A673 (cell line): ENCODE measurements around the gene PHETA1. TPM values are rescaled to one million over a fixed set of nuclear protein-coding genes. Genes with fewer than 3 reads are reported as not detected.
"Not testable (repeated sequence)": the region's sequence is repeated elsewhere in the genome, so short reads cannot be mapped to it uniquely, and the experiment has no call there.

Experiments
- BruUV-seq: library from RNA; stranded (reverse); fragments of 400-500 nt; replicated peaks from 2 replicates; lab custom pipeline; 2021; lab: Mats Ljungman, UMichigan
- CTCF ChIA-PET: fragments of 300-600 bp; sonication (Branson Sonifier 250); formaldehyde crosslinking; loops from one replicate; lab custom pipeline; 2022; ENCODE audit warnings: antibody characterized with exemption; lab: Charles Lee
- POLR2A ChIA-PET: fragments of 300-600 bp; sonication (Branson Sonifier 250); formaldehyde crosslinking; loops from one replicate; lab custom pipeline; 2022; ENCODE audit warnings: antibody characterized with exemption; ENCODE audit not compliant: low non-redundant PET; lab: Charles Lee
- DNase-seq: peaks from one replicate; pipeline ENCODE4 v3.0.0-alpha.2; 2015; ENCODE audit warnings: low spot score
- H3K27ac ChIP-seq: fragments of 200-600 bp; sonication (generic); 2 replicates; pipeline ENCODE4 v1.5.1; 2016; ENCODE audit warnings: mixed run types, low read depth, mild to moderate bottlenecking, mixed read lengths, antibody characterized with exemption, low read length; ENCODE audit not compliant: poor library complexity, severe bottlenecking
- H3K27me3 ChIP-seq: fragments of 200-600 bp; sonication (generic); replicated peaks from 2 replicates; pipeline ENCODE4 v1.6.1; 2017; ENCODE audit warnings: mixed run types, low read depth, mild to moderate bottlenecking, mixed read lengths, antibody characterized with exemption, low read length; ENCODE audit not compliant: insufficient read depth, poor library complexity
- H3K36me3 ChIP-seq: fragments of 200-600 bp; sonication (generic); 2 replicates; pipeline ENCODE4 v1.6.1; 2016; ENCODE audit warnings: mixed run types, mild to moderate bottlenecking, mixed read lengths, antibody characterized with exemption, low read length; ENCODE audit not compliant: insufficient read depth, poor library complexity, severe bottlenecking
- H3K4me1 ChIP-seq: fragments of 200-600 bp; sonication (generic); 2 replicates; pipeline ENCODE4 v1.6.1; 2017; ENCODE audit warnings: mixed run types, mild to moderate bottlenecking, mixed read lengths, antibody characterized with exemption, low read length; ENCODE audit not compliant: insufficient read depth, poor library complexity, severe bottlenecking
- H3K4me3 ChIP-seq: fragments of 200-600 bp; sonication (generic); 2 replicates; pipeline ENCODE4 v1.5.1; 2016; ENCODE audit warnings: low read depth, mixed run types, mild to moderate bottlenecking, mixed read lengths, low read length; ENCODE audit not compliant: poor library complexity, severe bottlenecking
- H3K9me3 ChIP-seq: fragments of 200-600 bp; sonication (generic); 2 replicates; pipeline ENCODE4 v1.6.1; 2016; ENCODE audit warnings: mixed run types, low read depth, mild to moderate bottlenecking, mixed read lengths, antibody characterized with exemption, low read length; ENCODE audit not compliant: poor library complexity, severe bottlenecking
- EZH2 ChIP-seq: fragments of 200-600 bp; sonication (generic); IDR thresholded peaks from 2 replicates; pipeline ENCODE4 v1.6.1; 2017; ENCODE audit warnings: borderline replicate concordance, low read depth, mild to moderate bottlenecking, mixed read lengths, antibody characterized with exemption, low read length; ENCODE audit not compliant: poor library complexity, severe bottlenecking
- intact Hi-C: fragments of 100-400 bp; cut with micrococcal nuclease; formaldehyde crosslinking; loops from one replicate; pipeline ENCODE4 v1.10.0; 2022; ENCODE audit not compliant: unreplicated experiment
- total RNA-seq: library from RNA; stranded (reverse); gene quantifications from 2 replicates; pipeline ENCODE4 v1.2.3, GENCODE V29; 2021
- TF ChIP-seq, protein P1 (sequence below): fragments of 300-800, 200-600 bp; sonication (generic); conservative IDR thresholded peaks from 2 replicates; pipeline ENCODE4 v1.5.1; 2017; ENCODE audit warnings: low read depth, mild to moderate bottlenecking, antibody characterized with exemption, low read length, moderate library complexity, mixed read lengths

The PHETA1 gene
- total RNA-seq, 1 experiment from 2014 or later, result 5.7 TPM

DNA sequence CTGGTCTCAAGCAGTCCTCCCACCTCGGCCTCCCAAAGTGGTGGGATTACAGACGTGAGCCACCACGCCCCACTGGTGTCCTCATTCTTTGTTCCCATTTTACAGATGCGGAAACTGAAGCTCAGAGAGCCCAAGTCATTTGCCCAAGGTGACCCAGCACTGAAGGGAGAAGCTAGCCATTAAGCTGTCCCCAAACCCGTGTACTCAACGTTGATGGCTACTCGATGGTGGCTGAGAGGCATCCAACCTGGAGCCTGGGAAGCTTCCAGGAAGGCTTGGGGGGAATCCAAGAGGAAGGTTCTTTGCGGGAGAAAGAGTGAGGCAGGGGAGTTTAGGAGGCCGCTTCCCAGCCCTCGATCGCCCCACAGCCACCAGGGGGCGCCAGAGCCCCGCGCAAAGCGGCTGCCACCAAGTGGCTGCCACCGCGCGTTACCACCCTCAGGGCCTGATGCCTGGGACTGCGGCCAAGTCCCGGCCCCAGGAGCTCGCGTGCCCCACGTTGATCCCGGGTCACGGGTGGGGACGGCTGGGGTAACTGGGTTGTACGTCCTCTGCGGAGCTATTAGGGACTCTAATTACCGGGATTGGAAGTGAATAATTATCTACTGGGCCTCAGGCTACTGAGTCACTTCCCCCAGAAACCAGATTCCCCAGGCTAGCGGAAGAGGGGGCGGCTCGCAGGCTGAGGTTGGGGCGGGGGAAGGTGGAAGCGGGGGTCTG, 28.0 kb upstream of the PHETA1 start:
- H3K4me1 ChIP-seq, result peaks cover 31% of the 10 kb centered on the region
- no peaks in the 10 kb centered on the region for H3K27me3 ChIP-seq
- peak; percentile 95 for DNase-seq
- POLR2A ChIA-PET, result interaction anchor here (0.9 kb wide), 1 partner anchor 16 kb away, joined by 7 read pairs; no protein-coding TSS in a partner anchor
- TF ChIP-seq, protein P1, sequence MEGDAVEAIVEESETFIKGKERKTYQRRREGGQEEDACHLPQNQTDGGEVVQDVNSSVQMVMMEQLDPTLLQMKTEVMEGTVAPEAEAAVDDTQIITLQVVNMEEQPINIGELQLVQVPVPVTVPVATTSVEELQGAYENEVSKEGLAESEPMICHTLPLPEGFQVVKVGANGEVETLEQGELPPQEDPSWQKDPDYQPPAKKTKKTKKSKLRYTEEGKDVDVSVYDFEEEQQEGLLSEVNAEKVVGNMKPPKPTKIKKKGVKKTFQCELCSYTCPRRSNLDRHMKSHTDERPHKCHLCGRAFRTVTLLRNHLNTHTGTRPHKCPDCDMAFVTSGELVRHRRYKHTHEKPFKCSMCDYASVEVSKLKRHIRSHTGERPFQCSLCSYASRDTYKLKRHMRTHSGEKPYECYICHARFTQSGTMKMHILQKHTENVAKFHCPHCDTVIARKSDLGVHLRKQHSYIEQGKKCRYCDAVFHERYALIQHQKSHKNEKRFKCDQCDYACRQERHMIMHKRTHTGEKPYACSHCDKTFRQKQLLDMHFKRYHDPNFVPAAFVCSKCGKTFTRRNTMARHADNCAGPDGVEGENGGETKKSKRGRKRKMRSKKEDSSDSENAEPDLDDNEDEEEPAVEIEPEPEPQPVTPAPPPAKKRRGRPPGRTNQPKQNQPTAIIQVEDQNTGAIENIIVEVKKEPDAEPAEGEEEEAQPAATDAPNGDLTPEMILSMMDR, result peak; percentile 99
- no peak for TF ChIP-seq EZH2
- CTCF ChIA-PET, result interaction anchor here (0.6 to 2.1 kb wide), 19 partner anchors 13 to 416 kb away, joined by 3 to 37 read pairs (median 5); partner anchors contain the start of gene PHETA1
- no peaks in the 10 kb centered on the region for H3K36me3 ChIP-seq
- peak overlapping the region; percentile 80 for H3K27ac ChIP-seq
- BruUV-seq, result no TSS peak
- intact Hi-C loops, result loop anchor here (1.0 to 5.0 kb wide), 4 partner anchors 54 to 416 kb away; no protein-coding TSS in a partner anchor
- H3K4me3 ChIP-seq, result no peak overlapping the region
- no peaks in the 10 kb centered on the region for H3K9me3 ChIP-seq

DNA sequence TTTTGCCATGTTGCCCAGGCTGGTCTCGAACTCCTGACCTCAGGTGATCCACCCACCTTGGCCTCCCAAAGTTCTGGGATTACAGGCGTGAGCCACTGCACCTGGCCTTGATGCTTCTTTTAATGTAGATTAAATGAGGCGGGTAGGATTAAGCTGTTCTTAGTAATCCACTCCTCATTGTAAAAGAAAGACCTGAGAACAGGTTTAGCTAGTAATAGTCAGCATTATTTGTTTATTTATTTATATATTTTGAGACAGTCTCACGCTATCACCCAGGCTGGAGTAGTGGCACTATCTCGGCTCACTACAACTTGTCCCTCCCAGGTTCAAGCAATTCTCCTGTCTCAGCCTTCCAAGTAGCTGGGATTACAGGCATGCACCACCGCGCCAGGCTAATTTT, 27.4 kb upstream of the PHETA1 start:
- ChIA-PET POLR2A (interaction anchor here (0.6 kb wide), 1 partner anchor 1494 kb away, joined by 3 read pairs; no protein-coding TSS in a partner anchor), CTCF (interaction anchor here (1.1 to 2.1 kb wide), 6 partner anchors 28 to 417 kb away, joined by 5 to 37 read pairs (median 8); partner anchors contain the start of gene PHETA1)
- not testable (repeated sequence) for BruUV-seq, H3K36me3 ChIP-seq, H3K9me3 ChIP-seq, DNase-seq, H3K4me3 ChIP-seq, H3K27me3 ChIP-seq
- Histone ChIP-seq H3K27ac (peak overlapping the region; percentile 80), H3K4me1 (peaks cover 31% of the 10 kb centered on the region)
- intact Hi-C loops, result loop anchor here (2.0 to 5.0 kb wide), 3 partner anchors 133 to 417 kb away; no protein-coding TSS in a partner anchor

DNA sequence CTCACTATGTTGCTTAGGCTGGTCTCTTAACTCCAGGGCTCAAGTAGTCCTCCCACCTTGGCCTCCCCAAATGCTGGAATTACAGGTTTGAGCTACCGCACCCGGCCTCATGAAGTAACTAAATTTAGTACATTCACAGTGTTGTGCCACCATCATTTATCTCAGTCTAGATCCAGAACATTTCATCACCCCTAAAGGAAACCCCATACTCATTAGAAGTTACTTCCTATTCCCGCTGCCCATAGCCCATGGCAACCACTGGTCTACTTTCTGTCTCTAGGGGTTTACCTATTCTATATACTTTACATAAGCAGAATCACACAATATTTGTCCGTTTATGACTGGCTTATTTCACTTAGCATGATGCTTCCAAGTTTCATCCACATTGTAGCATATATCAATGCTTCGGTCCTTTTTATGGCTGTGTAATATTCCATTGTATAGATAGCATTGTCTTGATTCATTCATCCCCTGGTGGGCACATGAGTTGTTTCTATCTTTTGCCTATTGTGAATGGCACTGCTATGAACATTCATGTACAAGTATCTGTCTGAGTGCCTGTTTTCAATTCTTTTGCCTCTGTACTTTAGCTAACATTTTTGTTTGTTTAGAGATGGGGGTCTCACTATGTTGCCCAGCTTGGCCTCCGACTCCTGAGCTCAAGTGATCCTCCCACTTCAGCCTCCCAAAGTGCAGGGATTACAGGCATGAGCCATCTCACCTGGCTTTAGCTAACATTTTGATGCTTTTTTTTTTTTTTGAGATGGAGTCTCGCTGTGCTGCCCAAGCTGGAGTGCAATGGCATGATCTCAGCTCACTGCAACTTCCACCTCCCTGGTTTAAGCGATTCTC, 26.7 kb upstream of the PHETA1 start:
- no peaks in the 10 kb centered on the region for H3K36me3 ChIP-seq
- no TSS peak for BruUV-seq
- no peak overlapping the region for H3K27ac ChIP-seq
- DNase-seq, result no peak
- H3K4me3 ChIP-seq, result no peak overlapping the region
- no peaks in the 10 kb centered on the region for H3K9me3 ChIP-seq
- H3K27me3 ChIP-seq, result no peaks in the 10 kb centered on the region
- ChIA-PET POLR2A (interaction anchor here (0.6 kb wide), 1 partner anchor 1494 kb away, joined by 3 read pairs; no protein-coding TSS in a partner anchor), CTCF (interaction anchor here (0.7 to 2.1 kb wide), 2 partner anchors 56 to 759 kb away, joined by 4 to 37 read pairs; no protein-coding TSS in a partner anchor)
- intact Hi-C loops, result loop anchor here (2.0 to 5.0 kb wide), 3 partner anchors 133 to 417 kb away; no protein-coding TSS in a partner anchor
- TF ChIP-seq, protein P1, result no peak
- TF ChIP-seq EZH2, result no peak
- peaks cover 31% of the 10 kb centered on the region for H3K4me1 ChIP-seq
